Keratinocyte (primary cell): ENCODE data around the gene PXDN. TPM values are rescaled to one million over a fixed set of nuclear protein-coding genes. Genes with fewer than 3 reads are reported as not detected.

Experiments
- DNase-seq: peaks from one replicate; pipeline ENCODE4 v3.0.0-alpha.2; 2011; ENCODE audit warnings: low read depth, missing footprints, low spot score
- FAIRE-seq: peaks from 2 replicates; lab custom pipeline; 2011; peaks lifted over from hg19 to GRCh38; lab: Jason Lieb, UNC
- H2AFZ ChIP-seq: 2 replicates; pipeline ENCODE4 v1.6.0; 2012; ENCODE audit warnings: low read length, control low read depth, inconsistent platforms; ENCODE audit not compliant: control insufficient read depth
- H3K27ac ChIP-seq: 2 replicates; pipeline ENCODE4 v1.5.1; 2011; ENCODE audit warnings: low read length; ENCODE audit not compliant: control insufficient read depth, insufficient read depth
- H3K27me3 ChIP-seq: 3 replicates; pipeline ENCODE4 v1.6.0; 2011; ENCODE audit warnings: low read length; ENCODE audit not compliant: control insufficient read depth, insufficient read depth; ENCODE audit errors: extremely low read depth
- H3K36me3 ChIP-seq, 2 experiments: 2 replicates in 1 of 2; 3 replicates in 1 of 2; pipeline ENCODE4 v1.5.1; 2011; ENCODE audit warnings: low read length in 2 of 2, mild to moderate bottlenecking in 1 of 2; ENCODE audit not compliant: control insufficient read depth in 2 of 2, insufficient read depth in 2 of 2; ENCODE audit errors: extremely low read depth in 1 of 2
- H3K4me1 ChIP-seq: 3 replicates; pipeline ENCODE4 v1.5.1; 2011; ENCODE audit warnings: low read length; ENCODE audit not compliant: control insufficient read depth, insufficient read depth; ENCODE audit errors: extremely low read depth
- H3K4me2 ChIP-seq: 3 replicates; pipeline ENCODE4 v1.6.0; 2011; ENCODE audit warnings: low read depth, low read length; ENCODE audit not compliant: control insufficient read depth, insufficient read depth; ENCODE audit errors: extremely low read depth
- H3K4me3 ChIP-seq, 3 experiments: fragments of 200-600 bp in 1 of 3; sonication (generic) in 1 of 3; 2 replicates in 2 of 3; 3 replicates in 1 of 3; pipeline ENCODE4 v1.5.1; 2011 to 2016; ENCODE audit warnings: low read length in 3 of 3, mild to moderate bottlenecking in 3 of 3, control low read depth in 2 of 3, inconsistent platforms in 1 of 3, low read depth in 1 of 3, mixed read lengths in 1 of 3, mixed run types in 1 of 3, moderate library complexity in 1 of 3; ENCODE audit not compliant: control insufficient read depth in 2 of 3, insufficient read depth in 2 of 3; ENCODE audit errors: extremely low read depth in 1 of 3
- H3K79me2 ChIP-seq: 2 replicates; pipeline ENCODE4 v1.6.0; 2012; ENCODE audit warnings: low read length; ENCODE audit not compliant: control insufficient read depth, insufficient read depth
- H3K9ac ChIP-seq: 3 replicates; pipeline ENCODE4 v1.6.0; 2011; ENCODE audit warnings: low read length; ENCODE audit not compliant: control insufficient read depth, insufficient read depth; ENCODE audit errors: extremely low read depth
- H3K9me1 ChIP-seq: 3 replicates; pipeline ENCODE4 v1.6.0; 2011; ENCODE audit warnings: low read length; ENCODE audit not compliant: control insufficient read depth, insufficient read depth; ENCODE audit errors: extremely low read depth
- H3K9me3 ChIP-seq: 2 replicates; pipeline ENCODE4 v1.5.1; 2012; ENCODE audit warnings: low read depth, low read length; ENCODE audit not compliant: control insufficient read depth
- H4K20me1 ChIP-seq: 3 replicates; pipeline ENCODE4 v1.6.0; 2011; ENCODE audit warnings: low read length; ENCODE audit not compliant: control insufficient read depth, insufficient read depth; ENCODE audit errors: extremely low read depth
- CTCF ChIP-seq, 3 experiments: IDR thresholded peaks in 1 of 3; conservative IDR thresholded peaks in 1 of 3; optimal IDR thresholded peaks in 1 of 3; 2 replicates in 2 of 3; 3 replicates in 1 of 3; pipeline versions ENCODE3 to v1.5.1; 2011; ENCODE audit warnings: low read length in 3 of 3, mild to moderate bottlenecking in 3 of 3, moderate library complexity in 2 of 3, control low read depth in 1 of 3, inconsistent platforms in 1 of 3; ENCODE audit not compliant: insufficient read depth in 2 of 3; ENCODE audit errors: extremely low read depth in 1 of 3
- EZH2 ChIP-seq: IDR thresholded peaks from one replicate; pipeline ENCODE4 v1.6.1; 2012; ENCODE audit warnings: inconsistent platforms, mild to moderate bottlenecking, low read length, moderate library complexity
- dilution Hi-C: fragments of 300-500 bp; cut with MboI; formaldehyde crosslinking; loops from one replicate; pipeline ENCODE4 v1.7.0; 2020; ENCODE audit warnings: low sequenced_read_pairs; ENCODE audit not compliant: extremely low pct_ligation_motif_present
- polyA plus RNA-seq, 5 experiments: library from polyadenylated mRNA; depleted of rRNA in 3 of 5; stranded (reverse) in 3 of 5; stranded (forward) in 1 of 5; unstranded in 1 of 5; fragments of >200 nt; gene quantifications; 1 replicate in 1 of 5; 2 replicates in 3 of 5; 3 replicates in 1 of 5; pipeline versions ENCODE4 v1.2.1 to v1.2.3, GENCODE V29; 2011 to 2012; ENCODE audit warnings: missing spikeins in 2 of 5, low read depth in 1 of 5, low replicate concordance in 1 of 5

PXDN gene
- polyA plus RNA-seq, 1 donor (not counting 4 experiments of a cell fraction or from before 2014, with no cell fraction given): 36.7 TPM

GRCh38 chr2:1584691-1585485 lies 159.4 kb downstream of the PXDN start:
- H2AFZ ChIP-seq: no peak overlapping the region
- no peaks in the 10 kb centered on the region for H3K9me1 ChIP-seq
- no peak overlapping the region for H3K27ac ChIP-seq
- H4K20me1 ChIP-seq: no peaks in the 10 kb centered on the region
- peaks cover 3% of the 10 kb centered on the region for H3K27me3 ChIP-seq
- no peaks in the 10 kb centered on the region for H3K9me3 ChIP-seq
- dilution Hi-C loops: loop anchor here (25.0 kb wide), 1 partner anchor 152 kb away; the partner anchor contains the start of gene PXDN
- no peak overlapping the region for H3K4me2 ChIP-seq
- no peak overlapping the region for H3K9ac ChIP-seq
- DNase-seq (no peak), FAIRE-seq (no peak)
- peaks cover 10% of the 10 kb centered on the region for H3K4me1 ChIP-seq
- no peaks in the 10 kb centered on the region for H3K36me3 ChIP-seq
- H3K4me3 ChIP-seq: no peak overlapping the region
- TF ChIP-seq EZH2 (no peak), CTCF (optimal IDR thresholded peaks at IDR 0.05 in 1 of 3, IDR thresholded peaks at IDR 0.05 in 1 of 3, conservative IDR thresholded peaks at IDR 0.05 in 1 of 3; ENCODE audit: extremely low read depth in 1 of 3, insufficient read depth in 2 of 3, low read length in 3 of 3) (peak in 1 of 3 experiments; percentile 13)
- no peaks in the 10 kb centered on the region for H3K79me2 ChIP-seq

- no peak overlapping the region for H3K9ac ChIP-seq
- H3K79me2 ChIP-seq: no peaks in the 10 kb centered on the region
- H2AFZ ChIP-seq: no peak overlapping the region
- H3K9me1 ChIP-seq: no peaks in the 10 kb centered on the region
- dilution Hi-C loops: loop anchor here (25.0 kb wide), 1 partner anchor 153 kb away; the partner anchor contains the start of gene PXDN
- H3K9me3 ChIP-seq: no peaks in the 10 kb centered on the region
- H3K27ac ChIP-seq: no peak overlapping the region
- no peak overlapping the region for H3K4me2 ChIP-seq
- no peaks in the 10 kb centered on the region for H3K36me3 ChIP-seq
- H3K4me1 ChIP-seq: peaks cover 13% of the 10 kb centered on the region
- DNase-seq: no peak
- no peak overlapping the region for H3K4me3 ChIP-seq
- no peaks in the 10 kb centered on the region for H4K20me1 ChIP-seq
- peaks cover 3% of the 10 kb centered on the region for H3K27me3 ChIP-seq
- no peak for TF ChIP-seq EZH2
- no peak for TF ChIP-seq CTCF (optimal IDR thresholded peaks at IDR 0.05 in 1 of 3, IDR thresholded peaks at IDR 0.05 in 1 of 3, conservative IDR thresholded peaks at IDR 0.05 in 1 of 3; ENCODE audit: extremely low read depth in 1 of 3, insufficient read depth in 2 of 3, low read length in 3 of 3)
- FAIRE-seq: no peak
Measured at GRCh38 chr2:1584051-1584531, 160.2 kb downstream of the PXDN start.
